Muscle of arm (tissue), 12 donors: Measurements from ENCODE around the gene TLE2. TPM values are rescaled to one million over a fixed set of nuclear protein-coding genes. Genes with fewer than 3 reads are reported as not detected.
"Not testable (repeated sequence)": the region's sequence is repeated elsewhere in the genome, so short reads cannot be mapped to it uniquely, and the experiment has no call there.

Experiments used
- DNase-seq: peaks from one replicate; pipeline ENCODE4 v3.0.0-alpha.2; 2013
- polyA plus RNA-seq, 12 donors: library from polyadenylated mRNA; unstranded; fragments of 120-200 nt; gene quantifications; one replicate each; pipeline ENCODE4 v1.2.1, GENCODE V29; 2013; ENCODE audit not compliant: insufficient read length in 12 of 12

The TLE2 gene
- polyA plus RNA-seq, 12 donors: 20.0 to 107 (median 28.4) TPM; not detected in 1

- DNase-seq: no peak
Measured at GRCh38 chr19:3038214-3038613, 9.1 kb upstream of the TLE2 start.

- DNase-seq: not testable (repeated sequence)
Measured at GRCh38 chr19:3036977-3037544, 8.0 kb upstream of the TLE2 start.

GRCh38 chr19:3036119-3036976 lies 7.3 kb upstream of the TLE2 start:
- DNase-seq: peak; percentile 97

GRCh38 chr19:3035542-3036118 lies 6.5 kb upstream of the TLE2 start:
- DNase-seq: peak; percentile 100

- DNase-seq: no peak
Measured at GRCh38 chr19:3034656-3035541, 5.8 kb upstream of the TLE2 start.

GRCh38 chr19:3034406-3034655 lies 5.3 kb upstream of the TLE2 start:
- no peak for DNase-seq

- DNase-seq: no peak
Measured at GRCh38 chr19:3033595-3034405, 4.7 kb upstream of the TLE2 start.

- DNase-seq: no peak
Measured at GRCh38 chr19:3031607-3031867, 2.5 kb upstream of the TLE2 start.

- no peak for DNase-seq
Measured at GRCh38 chr19:3028305-3029064, 595 bp downstream of the TLE2 start.

- DNase-seq: no peak
Measured at GRCh38 chr19:3027981-3028304, 1.1 kb downstream of the TLE2 start.

- no peak for DNase-seq
Measured at GRCh38 chr19:3027292-3027691, 1.8 kb downstream of the TLE2 start.

- no peak for DNase-seq
Measured at GRCh38 chr19:3026768-3027167, 2.3 kb downstream of the TLE2 start.

GRCh38 chr19:3025549-3025886 lies 3.6 kb downstream of the TLE2 start:
- DNase-seq: no peak

GRCh38 chr19:3024870-3025548 lies 4.1 kb downstream of the TLE2 start:
- DNase-seq: no peak

GRCh38 chr19:3024509-3024869 lies 4.6 kb downstream of the TLE2 start:
- no peak for DNase-seq

GRCh38 chr19:3020321-3020960 lies 8.6 kb downstream of the TLE2 start:
- no peak for DNase-seq

GRCh38 chr19:3019211-3019854 lies 9.7 kb downstream of the TLE2 start:
- no peak for DNase-seq

GRCh38 chr19:3017923-3018322 lies 11.2 kb downstream of the TLE2 start:
- no peak for DNase-seq

GRCh38 chr19:3015126-3016057 lies 13.7 kb downstream of the TLE2 start:
- no peak for DNase-seq
